Measurements from ENCODE around the gene CTXND1.

Gene CTXND1

DNA sequence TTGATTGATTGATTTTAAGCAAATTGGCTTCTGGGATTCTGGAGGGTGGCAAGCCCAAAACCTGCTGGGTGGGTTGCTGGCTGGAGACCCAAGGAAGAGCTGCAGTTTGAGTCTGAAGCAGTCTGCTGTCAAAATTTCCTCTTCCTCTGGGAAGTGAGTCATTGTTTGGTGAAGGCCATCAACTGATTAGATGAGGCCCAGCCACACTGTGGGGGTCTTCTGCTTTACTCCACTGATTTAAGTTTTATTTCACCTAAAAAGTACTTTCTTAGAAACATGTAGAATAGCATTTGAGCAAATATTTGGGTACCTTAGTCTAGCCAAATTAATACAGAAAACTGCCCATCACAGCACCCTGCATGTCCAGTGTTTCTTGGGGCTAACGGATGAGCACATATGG is 65.4 kb downstream of the CTXND1 start:
- peaks cover 55% of the 10 kb centered on the region for H3K36me3 Mint-ChIP-seq (ENCODE audit: low read depth)
- H3K27ac Mint-ChIP-seq: no peak overlapping the region
- no peaks in the 10 kb centered on the region for H3K9me3 Mint-ChIP-seq
- DNase-seq: no peak
- no peaks in the 10 kb centered on the region for H3K27me3 Mint-ChIP-seq
- no peak overlapping the region for H3K4me3 Mint-ChIP-seq
- no peaks in the 10 kb centered on the region for H3K4me1 Mint-ChIP-seq (ENCODE audit: low read depth)

DNA sequence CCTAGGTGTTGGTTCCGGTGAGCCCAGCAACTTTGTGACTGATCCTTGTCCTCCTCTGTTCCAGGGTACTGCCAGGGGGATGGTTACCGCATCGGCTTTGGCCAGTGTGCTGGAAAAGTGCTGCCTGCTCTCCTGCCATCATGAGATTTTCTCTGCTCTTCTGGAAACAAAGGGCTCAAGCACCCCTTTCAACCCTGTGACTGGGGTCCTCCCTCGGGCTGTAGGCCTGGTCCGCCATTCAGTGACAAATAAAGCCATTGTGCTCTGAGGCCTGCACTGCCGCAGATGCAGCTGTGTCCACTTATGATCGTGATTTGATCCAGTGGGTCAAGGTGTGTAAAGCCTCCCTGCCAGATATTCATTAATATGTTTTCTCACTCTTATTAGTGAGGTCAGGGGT is 65.9 kb downstream of the CTXND1 start:
- H3K4me1 Mint-ChIP-seq (ENCODE audit: low read depth): no peaks in the 10 kb centered on the region
- no peak for DNase-seq
- H3K4me3 Mint-ChIP-seq: no peak overlapping the region
- H3K36me3 Mint-ChIP-seq (ENCODE audit: low read depth): peaks cover 59% of the 10 kb centered on the region
- no peaks in the 10 kb centered on the region for H3K27me3 Mint-ChIP-seq
- no peak overlapping the region for H3K27ac Mint-ChIP-seq
- no peaks in the 10 kb centered on the region for H3K9me3 Mint-ChIP-seq

DNA sequence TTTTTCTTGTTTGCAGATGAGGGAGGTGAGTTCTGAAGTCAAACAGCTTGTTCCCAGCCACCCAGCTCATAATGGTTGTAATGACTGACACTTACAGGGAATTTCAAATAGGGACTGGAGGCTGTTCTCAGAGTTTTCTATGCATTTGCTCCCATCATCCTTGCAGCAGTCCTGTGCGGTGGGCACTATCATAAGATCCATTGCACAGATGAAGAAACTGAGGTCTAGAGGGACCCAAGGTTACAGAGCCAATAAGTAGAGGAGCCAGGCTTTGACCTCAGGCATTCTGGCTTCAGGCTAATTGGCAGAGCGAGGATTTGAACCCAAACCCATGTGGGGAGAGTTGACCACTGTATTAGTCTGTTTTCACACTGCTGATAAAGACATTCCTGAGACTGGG is 66.9 kb downstream of the CTXND1 start:
- Mint-ChIP-seq H3K36me3 (ENCODE audit: low read depth) (peaks cover 64% of the 10 kb centered on the region), H3K4me1 (ENCODE audit: low read depth) (no peaks in the 10 kb centered on the region), H3K27ac (no peak overlapping the region), H3K9me3 (no peaks in the 10 kb centered on the region), H3K4me3 (no peak overlapping the region), H3K27me3 (no peaks in the 10 kb centered on the region)
- no peak for DNase-seq

DNA sequence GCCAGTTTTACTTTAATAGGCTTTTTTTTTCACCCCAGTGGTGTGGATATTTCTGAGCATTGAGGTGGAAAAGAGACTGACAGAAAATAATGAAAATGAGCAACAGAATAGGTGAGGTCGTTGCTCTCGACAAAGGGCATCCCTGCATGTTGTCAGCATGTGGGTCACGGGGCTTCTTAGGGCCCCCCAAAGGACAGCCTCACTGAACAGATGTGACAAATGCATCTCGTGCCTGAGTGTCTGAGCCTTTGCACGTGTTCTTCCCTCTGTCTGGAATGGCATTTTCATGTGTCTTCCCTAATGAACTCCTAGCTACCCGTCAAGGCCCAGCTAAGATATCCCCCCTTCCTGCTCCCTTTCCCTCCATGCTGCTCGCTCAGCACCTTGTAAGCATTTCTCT is 67.5 kb downstream of the CTXND1 start:
- Mint-ChIP-seq H3K4me3 (no peak overlapping the region), H3K4me1 (ENCODE audit: low read depth) (no peaks in the 10 kb centered on the region)

DNA sequence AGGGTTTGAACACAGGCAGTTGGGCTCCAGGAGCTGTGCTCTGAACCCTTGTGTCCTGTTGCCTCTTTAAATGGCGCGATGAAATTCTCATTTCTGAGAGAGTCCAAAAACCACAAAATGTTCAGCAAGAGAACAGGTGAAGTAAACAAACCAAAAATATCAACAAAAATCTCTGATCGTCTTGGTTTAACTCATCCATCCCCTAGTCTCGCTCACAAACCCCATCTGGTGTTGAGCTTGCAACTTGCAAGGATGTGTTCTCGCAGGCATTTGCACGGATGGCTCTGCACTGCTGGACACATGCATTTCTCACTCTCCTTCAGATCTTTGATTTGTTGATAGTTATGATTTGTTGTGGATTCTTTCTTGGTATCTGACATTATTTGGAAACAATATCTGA is 68.1 kb downstream of the CTXND1 start:
- no peak overlapping the region for H3K4me3 Mint-ChIP-seq
- H3K36me3 Mint-ChIP-seq (ENCODE audit: low read depth): peaks cover 73% of the 10 kb centered on the region
- DNase-seq: no peak
- H3K27ac Mint-ChIP-seq: no peak overlapping the region
- no peaks in the 10 kb centered on the region for H3K9me3 Mint-ChIP-seq
- H3K27me3 Mint-ChIP-seq: no peaks in the 10 kb centered on the region
- peaks cover 1% of the 10 kb centered on the region for H3K4me1 Mint-ChIP-seq (ENCODE audit: low read depth)

More for the DNA sequence above, 67.5 kb downstream of the CTXND1 start:
- no peak overlapping the region for H3K27ac Mint-ChIP-seq
- DNase-seq: no peak
- H3K27me3 Mint-ChIP-seq: no peaks in the 10 kb centered on the region
- no peaks in the 10 kb centered on the region for H3K9me3 Mint-ChIP-seq
- H3K36me3 Mint-ChIP-seq (ENCODE audit: low read depth): peaks cover 68% of the 10 kb centered on the region

DNA sequence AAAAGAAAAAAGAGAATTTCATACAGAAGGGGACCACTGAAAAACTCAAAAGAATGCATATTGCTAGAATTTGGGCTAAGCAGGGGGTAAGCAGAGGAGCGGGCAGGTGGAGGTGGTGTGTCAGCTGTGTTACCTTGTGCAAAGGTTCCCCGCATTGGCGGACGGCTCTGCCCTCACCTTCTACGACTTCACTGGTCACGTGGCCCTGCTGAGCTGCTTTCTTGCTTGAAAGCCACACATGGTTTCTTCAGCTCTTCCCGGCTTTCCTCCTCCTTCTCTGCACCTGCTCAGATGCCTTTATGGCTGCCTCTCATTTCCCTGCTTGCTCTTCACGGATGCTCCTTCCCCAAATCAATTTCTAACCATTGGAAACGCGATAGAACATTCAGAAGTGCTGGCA is 68.7 kb downstream of the CTXND1 start:
- Mint-ChIP-seq H3K27me3 (no peaks in the 10 kb centered on the region), H3K36me3 (ENCODE audit: low read depth) (peaks cover 77% of the 10 kb centered on the region), H3K9me3 (no peaks in the 10 kb centered on the region), H3K27ac (no peak overlapping the region), H3K4me3 (no peak overlapping the region), H3K4me1 (ENCODE audit: low read depth) (peaks cover 1% of the 10 kb centered on the region)
- DNase-seq: no peak

DNA sequence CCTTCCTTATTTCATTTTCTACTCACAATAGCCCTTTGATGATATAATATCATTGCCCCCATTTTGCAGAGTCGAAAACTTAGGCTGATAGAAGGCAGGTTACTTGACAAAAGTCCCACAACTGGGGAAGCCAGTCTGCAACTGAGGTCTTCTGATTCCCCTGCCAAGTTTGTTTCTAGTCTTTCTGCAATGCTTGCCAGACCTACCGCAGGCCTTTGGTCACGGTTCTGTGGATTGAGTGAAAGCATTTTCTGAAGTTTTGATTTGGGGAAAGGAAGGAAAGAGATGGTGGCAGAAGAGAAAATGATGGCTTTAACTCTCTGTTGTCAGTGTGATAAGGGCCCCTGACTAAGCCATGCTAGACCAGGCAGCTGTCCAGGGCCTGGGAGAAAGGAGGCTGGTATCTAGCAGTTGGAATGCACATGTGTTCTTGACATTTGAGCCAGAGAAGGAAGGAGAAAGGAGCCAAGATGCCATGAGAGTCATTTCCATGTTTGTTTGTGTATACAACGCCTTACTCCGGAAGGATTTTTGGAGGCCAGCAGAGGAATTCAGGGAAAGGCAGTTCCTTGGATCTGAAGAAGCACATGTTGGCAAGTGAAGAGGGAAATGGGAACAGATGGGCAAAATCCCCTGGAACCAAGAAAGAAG is 69.3 kb downstream of the CTXND1 start:
- no peak for DNase-seq
- Mint-ChIP-seq H3K4me3 (no peak overlapping the region), H3K27me3 (no peaks in the 10 kb centered on the region), H3K27ac (no peak overlapping the region), H3K9me3 (no peaks in the 10 kb centered on the region), H3K36me3 (ENCODE audit: low read depth) (peaks cover 80% of the 10 kb centered on the region), H3K4me1 (ENCODE audit: low read depth) (peaks cover 1% of the 10 kb centered on the region)

DNA sequence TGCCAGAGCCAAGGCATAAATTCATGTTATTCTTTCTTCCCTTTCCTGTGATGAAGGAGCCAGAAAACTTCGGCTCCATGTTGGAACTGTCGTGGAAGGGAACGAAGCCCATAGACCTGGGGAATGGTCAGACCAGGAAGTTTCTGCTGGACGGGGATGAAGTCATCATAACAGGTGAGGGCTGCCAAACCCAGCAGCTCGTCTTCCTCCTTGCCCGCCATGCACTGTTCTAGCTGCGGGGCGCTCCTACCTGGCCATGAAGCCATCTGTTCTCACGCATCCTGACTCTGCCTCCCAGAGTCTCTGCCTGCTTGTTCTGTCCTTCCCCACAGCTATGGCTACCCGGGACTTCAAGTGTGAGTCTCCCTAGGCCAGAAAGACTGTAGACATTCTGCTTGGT is 71.0 kb downstream of the CTXND1 start:
- Mint-ChIP-seq H3K4me1 (ENCODE audit: low read depth) (peaks cover 1% of the 10 kb centered on the region), H3K4me3 (no peak overlapping the region), H3K36me3 (ENCODE audit: low read depth) (peaks cover 76% of the 10 kb centered on the region), H3K9me3 (no peaks in the 10 kb centered on the region), H3K27me3 (no peaks in the 10 kb centered on the region), H3K27ac (no peak overlapping the region)
- DNase-seq: no peak

DNA sequence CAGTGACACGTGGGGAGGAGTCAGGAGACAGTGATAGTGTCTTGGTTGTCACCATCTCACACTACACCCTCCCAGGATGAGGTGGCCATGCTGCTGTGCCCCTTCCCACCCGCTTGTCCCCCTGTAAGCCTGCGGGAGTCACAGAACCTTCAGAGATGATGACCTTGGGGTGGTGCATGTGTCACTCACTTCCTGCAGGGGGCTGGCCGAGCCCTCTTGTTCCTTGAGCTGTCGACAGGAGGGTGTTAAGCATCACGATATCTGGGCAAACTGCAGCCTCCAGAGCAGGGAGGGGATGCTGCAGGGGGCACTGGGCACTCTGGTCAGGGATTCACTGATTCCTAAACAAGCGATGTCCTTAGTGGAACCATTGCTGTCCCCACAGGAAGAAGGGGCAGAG is 71.5 kb downstream of the CTXND1 start:
- peaks cover 1% of the 10 kb centered on the region for H3K4me1 Mint-ChIP-seq (ENCODE audit: low read depth)
- H3K27ac Mint-ChIP-seq: no peak overlapping the region
- H3K4me3 Mint-ChIP-seq: no peak overlapping the region
- no peak for DNase-seq
- no peaks in the 10 kb centered on the region for H3K27me3 Mint-ChIP-seq
- peaks cover 76% of the 10 kb centered on the region for H3K36me3 Mint-ChIP-seq (ENCODE audit: low read depth)
- H3K9me3 Mint-ChIP-seq: no peaks in the 10 kb centered on the region

DNA sequence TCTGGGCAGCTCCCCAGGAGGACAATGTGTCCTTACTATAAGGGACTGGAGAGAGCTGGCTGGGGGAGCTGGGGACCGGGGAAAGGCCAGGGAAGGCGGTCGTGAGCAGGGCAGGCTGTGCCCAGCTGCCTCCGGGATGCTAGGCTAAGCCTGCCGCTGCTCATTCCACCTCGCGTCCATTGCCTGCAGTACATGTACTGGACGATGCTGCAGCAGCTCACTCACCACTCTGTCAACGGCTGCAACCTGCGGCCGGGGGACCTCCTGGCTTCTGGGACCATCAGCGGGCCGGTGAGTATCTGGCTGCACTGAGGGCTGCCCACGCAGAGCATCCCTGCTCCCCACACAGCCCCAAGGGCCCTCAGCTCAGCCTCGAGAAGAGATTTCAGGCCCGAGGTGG is 72.1 kb downstream of the CTXND1 start:
- peaks cover 71% of the 10 kb centered on the region for H3K36me3 Mint-ChIP-seq (ENCODE audit: low read depth)
- H3K9me3 Mint-ChIP-seq: no peaks in the 10 kb centered on the region
- no peak overlapping the region for H3K27ac Mint-ChIP-seq
- peaks cover 1% of the 10 kb centered on the region for H3K4me1 Mint-ChIP-seq (ENCODE audit: low read depth)
- H3K27me3 Mint-ChIP-seq: no peaks in the 10 kb centered on the region
- no peak for DNase-seq
- no peak overlapping the region for H3K4me3 Mint-ChIP-seq

DNA sequence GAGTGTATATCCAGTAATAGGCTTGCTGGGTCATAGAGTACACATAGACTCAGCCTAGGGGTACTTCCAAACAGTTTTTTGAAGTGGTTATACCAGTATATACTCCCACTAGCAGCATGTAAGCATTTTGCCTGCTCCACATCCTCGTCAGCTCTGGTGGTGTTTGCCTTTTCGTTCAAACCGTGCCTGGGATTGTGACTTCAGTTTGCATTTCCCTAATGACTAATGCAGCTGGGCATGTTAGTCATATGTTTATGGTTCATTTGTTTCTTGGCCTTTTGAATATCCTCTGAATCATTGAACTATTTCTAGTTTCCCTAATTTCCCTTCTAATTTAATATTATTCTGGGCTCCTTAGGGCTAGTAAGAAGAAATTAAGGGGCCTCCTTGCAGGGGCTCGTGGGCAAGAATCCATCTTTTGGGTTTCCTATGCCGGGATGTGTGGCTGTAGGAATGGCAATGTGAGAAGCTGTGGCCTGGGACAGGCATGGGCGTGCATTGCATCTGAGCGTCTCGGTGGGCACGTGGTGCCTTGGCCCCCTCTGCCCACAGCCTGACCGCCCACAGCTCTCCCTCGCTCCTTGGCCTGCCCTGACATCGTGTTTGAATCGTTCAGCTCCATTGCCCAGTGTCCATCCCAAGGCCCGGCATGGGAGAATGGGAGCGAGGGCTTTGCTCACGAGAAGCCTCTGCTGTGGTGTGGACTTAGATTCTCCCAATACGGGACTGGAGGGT is 72.8 kb downstream of the CTXND1 start:
- H3K4me3 Mint-ChIP-seq: no peak overlapping the region
- no peak for DNase-seq
- peaks cover 64% of the 10 kb centered on the region for H3K36me3 Mint-ChIP-seq (ENCODE audit: low read depth)

DNA sequence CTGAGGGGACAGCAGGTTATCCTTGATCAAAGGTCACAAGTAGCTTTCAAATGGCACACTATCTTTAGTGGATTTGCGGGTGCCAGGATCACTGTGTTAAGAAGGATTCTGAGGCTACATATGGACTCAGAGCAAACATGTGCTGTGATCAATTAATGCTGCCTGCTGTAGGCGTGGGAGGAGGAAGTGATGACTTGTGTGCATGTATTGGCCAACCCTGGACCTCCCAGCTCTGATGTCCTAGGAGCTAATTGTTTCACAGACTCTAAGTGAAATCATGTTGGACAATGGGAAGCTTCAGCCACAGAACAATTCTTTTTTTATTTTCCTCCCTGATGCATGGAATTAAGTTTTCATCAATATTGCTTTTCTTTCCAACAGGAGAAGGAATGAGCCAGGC is 74.9 kb downstream of the CTXND1 start:
- DNase-seq: no peak
- no peaks in the 10 kb centered on the region for H3K9me3 Mint-ChIP-seq
- H3K27ac Mint-ChIP-seq: no peak overlapping the region
- no peak overlapping the region for H3K4me3 Mint-ChIP-seq
- peaks cover 61% of the 10 kb centered on the region for H3K36me3 Mint-ChIP-seq (ENCODE audit: low read depth)
- H3K27me3 Mint-ChIP-seq: no peaks in the 10 kb centered on the region
- peaks cover 1% of the 10 kb centered on the region for H3K4me1 Mint-ChIP-seq (ENCODE audit: low read depth)

More for the DNA sequence above, 72.8 kb downstream of the CTXND1 start:
- Mint-ChIP-seq H3K27ac (no peak overlapping the region), H3K4me1 (ENCODE audit: low read depth) (peaks cover 1% of the 10 kb centered on the region), H3K9me3 (no peaks in the 10 kb centered on the region), H3K27me3 (no peaks in the 10 kb centered on the region)

DNA sequence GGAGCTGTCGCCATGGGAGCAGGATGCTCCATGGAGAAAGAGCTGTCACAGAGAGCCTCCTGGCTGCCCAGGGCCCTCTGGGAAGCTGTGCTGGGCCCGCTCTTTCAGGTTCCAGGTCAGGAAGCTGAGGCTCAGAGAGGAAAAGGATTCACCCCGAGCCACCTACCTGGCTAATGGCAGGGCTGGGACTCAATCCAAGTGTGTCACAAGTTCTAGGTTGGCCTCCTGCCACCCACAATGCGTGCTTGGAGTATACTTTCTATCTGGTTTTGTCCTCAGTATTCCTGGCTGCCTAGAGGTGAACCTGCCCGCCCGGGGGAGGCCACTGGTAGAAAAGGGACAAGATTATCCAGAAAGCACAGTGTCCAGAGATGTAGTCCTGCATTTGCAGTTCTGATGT is 75.6 kb downstream of the CTXND1 start:
- no peak overlapping the region for H3K27ac Mint-ChIP-seq

DNA sequence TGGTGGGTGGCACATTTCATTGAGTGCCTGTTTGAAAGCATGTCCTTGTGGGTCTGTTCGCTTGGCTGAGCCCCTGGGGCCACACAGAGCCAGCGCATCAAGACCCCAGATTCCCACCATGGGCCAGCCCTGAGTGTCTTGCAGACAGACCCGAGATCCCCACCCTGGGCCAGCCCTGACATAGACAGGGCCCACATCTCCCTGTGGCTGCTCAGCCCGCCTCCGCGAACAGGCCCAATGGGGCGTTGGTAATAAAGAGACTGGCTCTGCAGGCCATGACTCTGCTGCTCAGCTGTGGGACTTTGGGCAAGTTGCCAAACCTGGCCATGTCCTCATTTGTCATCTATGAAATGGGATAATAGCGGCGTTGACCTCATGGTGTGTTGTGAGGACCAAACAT is 76.6 kb downstream of the CTXND1 start:
- peaks cover 60% of the 10 kb centered on the region for H3K36me3 Mint-ChIP-seq (ENCODE audit: low read depth)
- DNase-seq: no peak
- no peaks in the 10 kb centered on the region for H3K27me3 Mint-ChIP-seq
- no peak overlapping the region for H3K4me3 Mint-ChIP-seq
- peaks cover 1% of the 10 kb centered on the region for H3K4me1 Mint-ChIP-seq (ENCODE audit: low read depth)
- no peak overlapping the region for H3K27ac Mint-ChIP-seq
- no peaks in the 10 kb centered on the region for H3K9me3 Mint-ChIP-seq

More for the DNA sequence above, 75.6 kb downstream of the CTXND1 start:
- H3K4me1 Mint-ChIP-seq (ENCODE audit: low read depth): peaks cover 1% of the 10 kb centered on the region
- peaks cover 61% of the 10 kb centered on the region for H3K36me3 Mint-ChIP-seq (ENCODE audit: low read depth)
- no peak for DNase-seq
- no peaks in the 10 kb centered on the region for H3K9me3 Mint-ChIP-seq
- no peaks in the 10 kb centered on the region for H3K27me3 Mint-ChIP-seq
- no peak overlapping the region for H3K4me3 Mint-ChIP-seq

DNA sequence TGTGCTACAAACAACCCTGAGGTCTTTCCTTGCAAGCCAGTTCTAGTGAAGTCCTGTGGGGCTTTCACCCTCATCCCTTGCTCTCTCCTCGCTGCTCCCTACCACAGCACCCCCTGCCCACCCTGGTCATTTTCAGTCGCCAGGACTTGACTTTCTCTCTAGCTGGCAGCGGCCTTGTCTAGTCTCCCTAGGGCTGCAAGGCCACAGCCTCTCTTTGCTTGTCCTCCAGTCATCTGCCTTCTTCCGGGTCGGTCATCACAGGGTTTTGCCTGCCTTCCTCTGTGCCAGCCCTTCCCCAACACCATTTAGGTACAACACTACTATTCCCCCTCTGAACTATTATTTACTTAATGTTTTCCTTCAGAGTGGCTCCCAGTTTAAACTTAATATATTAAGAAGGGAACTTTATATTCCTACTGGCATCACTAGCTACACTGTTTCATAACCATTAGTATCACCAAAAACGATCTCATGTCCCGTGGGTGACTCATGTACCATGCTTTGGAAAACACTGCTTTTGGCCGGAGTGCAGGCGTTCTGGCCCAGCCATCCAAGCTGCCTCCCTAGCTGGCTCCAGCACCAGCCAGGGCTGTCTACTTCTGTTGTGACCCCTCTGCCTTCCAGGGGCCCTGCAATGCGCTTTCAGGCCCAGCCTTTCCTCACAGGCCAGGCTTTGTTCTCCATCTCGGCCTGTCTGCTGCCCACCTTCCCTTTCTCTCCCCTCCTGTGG is 77.8 kb downstream of the CTXND1 start:
- Mint-ChIP-seq H3K36me3 (ENCODE audit: low read depth) (peaks cover 59% of the 10 kb centered on the region), H3K4me1 (ENCODE audit: low read depth) (peaks cover 1% of the 10 kb centered on the region), H3K27ac (no peak overlapping the region), H3K9me3 (no peaks in the 10 kb centered on the region), H3K27me3 (no peaks in the 10 kb centered on the region), H3K4me3 (no peak overlapping the region)
- no peak for DNase-seq

Data from activated T-cell treated with anti-CD3 and anti-CD28 coated beads, Interleukin-2, amount 50 U/mL, for 24 hours (primary cell).